RKO (cell line): ENCODE data around the gene KIAA1328.
A peak's percentile ranks its signal among the peaks of the same experiment; 100 is the strongest.
"Not testable (repeated sequence)": the region's sequence is repeated elsewhere in the genome, so short reads cannot be mapped to it uniquely, and the experiment has no call there.

Source experiments
- DNase-seq: peaks from one replicate; pipeline ENCODE4 v3.0.0-alpha.2; 2016; ENCODE audit warnings: low spot score

The KIAA1328 gene

DNA sequence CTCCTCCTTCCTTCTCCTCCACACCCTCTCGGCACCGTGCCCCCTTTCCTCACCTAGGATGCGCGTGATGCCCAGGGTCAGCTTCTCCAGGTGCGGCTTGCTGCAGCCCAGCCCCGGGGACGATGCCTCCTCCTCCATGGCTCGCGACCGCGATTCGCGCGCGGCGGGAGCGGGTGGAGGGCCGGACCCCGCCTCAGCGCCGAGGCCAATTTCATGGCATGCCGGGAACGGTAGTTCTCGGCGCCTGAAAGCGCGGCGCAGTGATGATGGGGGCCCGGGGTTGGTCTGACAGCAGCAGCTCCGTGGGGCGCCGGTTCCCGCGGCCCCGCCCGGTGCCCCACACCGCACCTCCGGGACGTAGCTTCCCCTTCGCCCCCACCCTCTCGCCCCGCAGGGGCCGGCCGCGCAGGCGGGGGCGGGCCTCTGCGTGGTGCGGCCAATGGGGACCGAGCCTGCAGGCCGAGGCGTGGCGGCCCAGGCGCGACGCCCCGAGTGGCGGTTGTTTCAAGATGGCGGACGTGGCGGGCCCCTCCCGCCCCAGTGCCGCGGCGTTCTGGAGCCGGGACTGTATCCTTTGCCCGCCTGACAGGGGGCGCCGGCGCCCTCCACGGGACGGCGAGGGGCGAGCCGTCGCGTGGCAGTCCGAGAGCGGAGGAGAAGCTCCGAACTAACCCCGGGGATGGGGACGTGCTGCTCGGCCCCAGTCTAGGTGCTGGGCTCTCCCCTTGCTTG lies at the start of gene KIAA1328, which contains the start of gene TPGS2:
TSS of gene KIAA1328 (plus strand) at position 498 of the 732 bp plus-strand sequence. CDS start at position 510, 12 bp downstream.
TSS of gene TPGS2 (minus strand) at position 373 of the 732 bp plus-strand sequence. CDS start at position 138, 235 bp downstream.
- peak; percentile 84 for DNase-seq

GRCh38 chr18:36780748-36781147 lies 48.2 kb upstream of the KIAA1328 start:
- DNase-seq, result no peak

- DNase-seq, result no peak
These were observed 46.2 kb upstream of the KIAA1328 start for GRCh38 chr18:36782710-36783109.

DNA sequence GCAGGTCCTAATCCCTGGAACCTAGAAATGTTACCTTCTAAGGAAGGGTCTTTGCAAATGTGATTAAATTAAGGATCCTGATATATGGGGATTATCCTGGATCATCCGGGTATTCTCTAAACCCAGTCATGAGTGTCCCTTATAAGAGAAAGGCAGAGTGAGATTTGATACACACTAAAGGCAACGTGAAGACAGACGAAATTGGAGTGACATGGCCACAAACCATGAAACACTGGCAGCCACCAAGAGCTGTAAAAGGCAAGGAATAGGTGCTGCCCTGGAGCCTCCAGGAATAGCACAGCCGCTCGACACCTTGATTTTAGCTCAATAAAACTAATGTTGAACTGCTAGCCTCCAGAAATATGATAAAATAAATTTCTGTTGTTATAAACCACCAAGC lies 45.1 kb upstream of the KIAA1328 start:
- DNase-seq, result no peak

DNA sequence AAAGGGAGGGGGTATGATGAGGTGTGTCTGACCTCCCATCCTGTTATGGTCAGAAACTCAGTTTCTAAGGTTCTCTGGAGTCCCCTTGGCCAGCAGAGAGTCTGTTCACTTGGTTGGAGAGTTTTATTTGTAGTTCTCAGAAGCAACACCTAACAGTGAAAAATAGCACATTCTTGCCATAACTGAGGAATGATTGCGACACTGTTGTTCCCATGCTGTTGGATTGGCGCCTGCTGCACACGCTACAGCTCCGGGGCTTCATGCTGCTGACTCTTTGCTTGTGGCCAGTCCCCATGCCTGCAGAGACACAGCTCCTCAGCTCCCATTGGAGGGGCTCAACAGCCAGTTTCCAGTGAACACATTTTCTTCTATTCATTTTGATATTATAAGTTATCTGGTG lies 42.2 kb upstream of the KIAA1328 start:
- no peak for DNase-seq

DNA sequence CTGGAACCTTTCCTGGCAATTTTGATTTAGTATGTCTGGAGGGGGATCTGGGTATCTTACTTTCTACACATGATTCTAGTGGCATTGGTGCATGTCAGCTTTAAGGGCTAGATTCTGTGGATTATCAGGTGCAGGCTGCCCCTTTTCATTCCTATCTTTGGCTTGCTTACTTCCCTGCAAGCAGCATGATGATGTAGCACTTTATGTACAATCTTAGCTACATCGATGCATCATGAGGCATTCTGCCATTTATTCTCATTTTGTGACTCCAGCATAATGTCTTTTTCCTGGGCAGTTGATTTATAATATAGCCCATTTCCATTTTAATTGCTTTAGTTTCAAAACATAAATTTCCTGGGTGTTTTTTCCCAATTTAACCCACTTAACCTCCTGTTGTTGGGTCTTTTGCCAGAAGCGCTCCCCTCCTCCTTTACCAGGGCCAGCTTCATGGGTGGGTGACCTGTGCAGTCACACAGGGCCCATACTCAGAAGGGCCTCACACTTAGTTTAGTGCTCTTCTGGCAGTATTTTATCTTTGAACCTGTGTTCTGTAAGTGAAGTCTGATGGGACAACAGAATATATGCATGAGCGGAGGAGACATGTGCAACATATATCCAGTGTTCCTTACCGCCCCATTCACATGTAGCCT lies 36.2 kb upstream of the KIAA1328 start:
- no peak for DNase-seq

- no peak for DNase-seq
These were observed 30.0 kb upstream of the KIAA1328 start for GRCh38 chr18:36798738-36799473.

DNA sequence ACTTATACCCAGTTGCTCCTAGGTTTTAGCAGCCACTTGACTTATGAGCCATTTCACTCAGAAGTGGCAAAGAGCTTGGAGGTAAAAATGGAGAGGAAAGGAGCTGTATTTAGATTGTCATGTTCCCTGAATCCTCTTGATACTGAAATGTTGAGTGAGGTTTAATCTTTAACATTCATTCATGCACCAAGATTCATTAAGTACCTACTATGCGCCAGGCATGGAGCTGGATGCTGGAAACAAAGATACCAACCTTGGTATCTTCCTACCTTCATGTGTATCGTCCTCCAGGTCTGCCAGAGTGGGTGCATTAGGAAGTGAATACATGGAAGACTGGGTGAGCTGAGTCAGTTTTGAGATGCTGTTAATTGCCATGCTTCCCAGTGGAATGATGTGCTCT lies 23.8 kb upstream of the KIAA1328 start:
- DNase-seq, result no peak

- DNase-seq, result no peak
These were observed 20.2 kb upstream of the KIAA1328 start for GRCh38 chr18:36808681-36809080.

DNA sequence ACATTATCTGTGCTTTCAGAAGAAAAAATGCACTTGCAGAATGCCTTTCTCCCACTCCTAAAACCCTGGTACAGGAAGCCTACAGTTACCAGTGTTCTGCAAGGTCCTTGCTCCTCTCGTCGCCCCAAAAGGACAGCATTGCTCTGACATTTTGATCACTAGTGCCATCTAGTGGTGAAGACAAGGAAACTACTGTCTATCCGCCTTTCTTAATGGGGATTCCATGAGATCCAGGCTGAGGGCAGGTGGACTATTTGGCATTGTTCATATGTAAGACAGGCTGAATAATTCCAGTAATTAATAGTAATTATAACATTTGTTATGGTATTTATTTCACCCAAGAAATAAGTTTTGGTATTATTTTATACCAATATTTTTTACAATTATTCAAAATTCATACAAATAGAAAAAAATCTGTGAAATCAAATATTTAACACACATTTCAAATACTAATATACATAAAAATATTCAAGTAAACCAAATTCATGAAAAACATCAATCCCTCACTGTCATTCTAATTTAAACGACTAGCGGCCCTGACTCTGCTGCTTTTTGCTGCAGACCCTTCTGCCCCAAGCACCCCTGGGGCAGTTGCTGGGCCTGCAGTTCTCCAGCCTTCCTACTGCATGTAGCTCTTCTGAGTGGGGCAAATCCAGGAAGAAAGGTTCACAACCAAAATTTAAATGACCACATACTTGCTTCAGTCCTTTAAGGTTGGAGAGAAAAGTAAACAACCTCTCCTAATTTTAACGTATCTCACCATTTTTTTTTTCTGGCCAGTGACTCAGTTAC lies 19.1 kb upstream of the KIAA1328 start:
- DNase-seq, result peak; percentile 87

GRCh38 chr18:36811430-36811829 lies 17.5 kb upstream of the KIAA1328 start:
- DNase-seq, result no peak

DNA sequence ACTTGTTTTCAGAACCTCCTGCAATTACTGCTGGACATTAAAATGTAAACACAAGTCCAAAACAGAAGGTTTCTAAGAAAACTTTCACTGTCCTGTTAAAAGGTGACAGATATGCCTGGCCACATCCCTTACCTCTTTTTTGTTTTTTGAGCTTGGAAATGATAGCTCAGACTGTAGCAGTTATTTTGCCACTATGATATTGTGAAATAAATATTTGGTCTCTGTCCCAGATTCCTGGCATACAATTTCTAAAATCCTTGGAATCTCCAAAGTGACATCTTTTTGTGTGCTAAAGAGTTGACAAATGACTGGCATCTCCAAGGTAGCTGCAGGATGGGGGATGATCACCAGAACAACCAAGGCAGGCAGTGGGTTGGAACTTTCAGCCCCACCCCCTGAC lies 17.0 kb upstream of the KIAA1328 start:
- DNase-seq, result no peak

- DNase-seq, result no peak
These were observed 16.2 kb upstream of the KIAA1328 start for GRCh38 chr18:36812678-36813077.

DNA sequence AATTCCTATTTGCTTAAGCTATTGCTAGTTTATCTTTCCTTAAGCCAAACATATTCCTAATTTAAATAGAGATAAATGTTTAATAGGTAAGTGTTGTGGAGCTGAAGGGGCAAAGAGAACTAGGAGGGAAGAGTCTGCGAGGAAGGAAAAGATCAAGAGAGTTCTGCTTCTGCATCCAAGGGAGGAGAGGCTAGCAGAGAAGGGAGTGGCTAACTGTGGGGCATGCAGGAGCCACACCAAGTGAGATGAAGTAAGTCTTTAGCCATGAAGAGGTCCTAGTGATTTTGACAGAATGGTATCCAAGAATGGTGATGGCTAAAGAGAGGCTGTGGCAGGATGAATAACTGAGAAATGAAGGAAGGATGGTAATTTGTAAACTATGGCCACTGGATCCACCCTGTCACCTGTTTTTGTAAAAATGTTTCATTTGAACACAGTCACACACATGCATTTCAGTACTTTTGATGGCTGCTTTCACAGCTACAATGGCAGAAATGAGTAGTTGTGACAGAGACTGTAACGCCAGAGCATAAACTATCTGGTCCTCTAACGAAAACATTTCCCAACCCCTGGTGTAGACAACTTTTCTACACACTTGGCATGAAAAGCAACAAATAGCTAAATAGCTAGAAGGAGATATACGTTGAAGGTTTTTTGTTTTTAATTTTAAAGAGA lies 15.7 kb upstream of the KIAA1328 start:
- no peak for DNase-seq

DNA sequence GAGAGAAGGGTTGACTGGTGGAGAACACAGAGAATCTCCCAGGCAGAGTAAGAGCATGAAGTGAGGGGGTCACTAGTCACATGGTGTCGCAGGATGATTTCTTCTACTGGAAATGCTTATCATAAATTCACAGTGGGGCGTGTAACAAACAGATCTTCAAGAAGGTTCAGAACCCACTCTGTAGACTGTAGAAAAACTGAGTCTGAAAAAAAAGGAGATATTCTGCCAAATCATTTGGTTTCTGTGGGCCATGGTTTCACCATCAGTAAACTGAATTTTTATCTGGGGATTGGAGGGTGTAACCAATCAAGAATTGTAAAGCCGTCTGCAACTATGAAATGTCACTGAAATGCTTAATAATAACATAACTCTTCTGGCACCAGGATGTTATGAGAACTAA lies 15.1 kb upstream of the KIAA1328 start:
- DNase-seq, result no peak

GRCh38 chr18:36814994-36815393 lies 13.9 kb upstream of the KIAA1328 start:
- DNase-seq, result no peak

DNA sequence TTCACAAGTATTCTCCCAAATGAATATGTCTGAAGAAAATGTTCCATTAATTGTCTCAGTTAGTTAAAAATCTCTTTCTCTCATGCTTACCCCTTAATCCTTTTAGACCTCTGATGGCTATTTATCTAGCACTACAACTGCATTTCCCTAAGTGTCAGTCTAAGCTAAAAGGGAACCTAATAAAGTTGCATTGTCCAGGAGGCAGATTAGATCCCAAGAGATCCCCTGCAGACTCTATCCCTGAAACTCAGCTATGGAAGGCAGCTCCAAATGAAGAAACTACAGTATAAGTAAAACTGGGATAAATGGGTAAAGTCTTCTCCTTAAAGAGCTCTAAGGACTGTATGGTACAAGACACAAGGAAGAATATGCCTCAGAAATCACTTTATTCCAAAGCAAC lies 12.8 kb upstream of the KIAA1328 start:
- not testable (repeated sequence) for DNase-seq

- DNase-seq, result no peak
These were observed 11.9 kb upstream of the KIAA1328 start for GRCh38 chr18:36817039-36817438.

DNA sequence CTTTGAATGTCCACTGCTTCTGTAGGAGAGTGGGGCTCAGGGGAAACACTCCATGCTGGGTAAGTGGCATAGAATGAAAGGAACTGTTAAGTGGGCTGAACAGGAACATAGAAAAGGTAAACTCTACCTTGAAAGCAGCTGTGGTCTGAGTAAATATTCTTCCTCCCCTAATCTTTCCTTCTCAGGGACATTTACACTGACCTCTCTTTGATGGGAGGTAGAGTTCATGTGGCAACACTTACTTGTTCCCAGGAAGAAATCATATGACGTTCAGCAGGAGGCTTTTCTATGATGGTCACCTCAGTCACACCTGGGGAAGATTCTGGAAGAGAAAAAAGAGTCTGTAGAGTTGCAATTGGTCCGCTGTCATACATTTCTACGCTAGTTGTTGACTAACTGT lies 10.3 kb upstream of the KIAA1328 start:
- DNase-seq, result no peak

GRCh38 chr18:36819621-36820020 lies 9.3 kb upstream of the KIAA1328 start:
- DNase-seq, result no peak

DNA sequence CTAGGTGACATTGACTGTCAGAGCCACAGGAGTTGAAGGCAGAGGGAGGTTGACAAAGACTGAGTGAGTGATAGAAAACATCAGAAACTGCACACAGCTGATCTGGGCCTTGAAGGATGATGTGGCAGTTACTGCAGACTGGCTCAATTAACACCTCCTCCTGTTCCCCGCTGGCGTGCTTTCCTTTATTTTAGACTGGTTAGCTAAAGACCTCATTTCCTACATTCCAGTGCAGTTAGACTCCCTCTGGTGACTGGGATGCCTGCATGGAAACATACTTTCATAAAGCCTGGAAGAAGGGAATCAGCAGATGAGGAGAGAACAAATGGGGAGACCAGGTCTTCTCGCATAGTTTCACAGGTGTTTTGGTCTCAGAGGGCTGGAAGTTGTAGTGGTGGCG lies 7.2 kb upstream of the KIAA1328 start:
- DNase-seq, result no peak

DNA sequence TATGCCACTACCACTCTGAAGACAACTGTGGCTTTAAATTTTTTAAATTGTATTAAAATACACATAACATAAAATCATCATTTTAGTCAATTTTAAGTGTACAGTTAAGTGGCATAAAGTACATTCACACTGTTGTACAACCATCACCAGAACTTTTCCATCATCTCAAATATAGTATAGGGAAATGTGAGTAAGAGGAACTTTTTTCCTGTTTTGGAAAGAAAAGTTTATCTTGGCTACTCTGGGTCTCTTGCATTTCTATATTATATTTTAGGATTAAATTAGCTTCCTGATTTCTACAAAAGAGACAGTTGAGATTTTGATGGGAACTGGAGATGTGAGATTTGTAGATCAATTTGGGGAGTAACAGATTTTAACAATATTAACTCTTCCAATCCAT lies 3.4 kb upstream of the KIAA1328 start:
- no peak for DNase-seq
